Right forelimb (tissue), 1 donor: ENCODE data around the gene PLAAT2.

Experiments used
- DNase-seq: peaks from one replicate; pipeline ENCODE4 v3.0.0-alpha.2; 2018

The PLAAT2 gene

GRCh38 chr11:63512816-63513215 is 50.4 kb downstream of the PLAAT2 start:
- no peak for DNase-seq

- DNase-seq = no peak
These were observed 52.0 kb downstream of the PLAAT2 start for GRCh38 chr11:63511048-63511748.

DNA sequence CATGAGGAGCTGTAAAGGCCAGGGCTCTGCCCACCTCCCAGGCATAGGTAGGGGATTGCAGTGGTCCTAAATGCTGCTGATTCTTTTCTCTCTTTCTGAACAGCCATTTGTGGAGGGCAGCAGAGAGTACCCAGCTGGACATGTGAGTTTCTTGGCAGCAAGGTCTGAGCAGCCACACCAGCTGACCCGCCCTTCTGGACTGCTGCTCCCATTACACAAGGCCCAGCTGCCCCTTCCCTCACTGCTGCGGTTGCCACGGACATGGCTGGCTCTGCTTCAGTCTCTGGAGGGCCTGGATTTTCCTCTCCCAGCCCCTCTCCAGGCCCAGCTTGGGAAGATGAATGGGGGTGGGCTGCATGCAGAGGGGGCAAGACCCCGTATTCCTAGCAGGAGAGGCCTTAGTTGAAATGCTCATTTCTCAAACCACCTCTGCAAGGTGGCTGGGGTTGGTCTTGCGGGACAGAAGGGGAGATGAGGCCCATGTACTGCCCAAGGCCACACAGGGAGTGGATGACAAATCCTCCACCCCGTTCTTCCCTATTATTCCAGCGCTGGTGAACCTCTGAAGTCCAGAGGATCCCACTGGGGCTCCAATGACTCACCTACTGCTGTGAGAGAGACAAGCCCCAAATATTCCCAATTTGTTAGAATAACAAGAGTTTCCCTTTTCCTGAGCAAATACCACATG is 52.7 kb downstream of the PLAAT2 start:
- DNase-seq = no peak

GRCh38 chr11:63508745-63509144 is 54.4 kb downstream of the PLAAT2 start:
- no peak for DNase-seq

GRCh38 chr11:63508009-63508408 is 55.2 kb downstream of the PLAAT2 start:
- DNase-seq = no peak

GRCh38 chr11:63507511-63507910 is 55.7 kb downstream of the PLAAT2 start:
- DNase-seq = no peak

- DNase-seq = no peak
These were observed 56.3 kb downstream of the PLAAT2 start for GRCh38 chr11:63506876-63507275.

DNA sequence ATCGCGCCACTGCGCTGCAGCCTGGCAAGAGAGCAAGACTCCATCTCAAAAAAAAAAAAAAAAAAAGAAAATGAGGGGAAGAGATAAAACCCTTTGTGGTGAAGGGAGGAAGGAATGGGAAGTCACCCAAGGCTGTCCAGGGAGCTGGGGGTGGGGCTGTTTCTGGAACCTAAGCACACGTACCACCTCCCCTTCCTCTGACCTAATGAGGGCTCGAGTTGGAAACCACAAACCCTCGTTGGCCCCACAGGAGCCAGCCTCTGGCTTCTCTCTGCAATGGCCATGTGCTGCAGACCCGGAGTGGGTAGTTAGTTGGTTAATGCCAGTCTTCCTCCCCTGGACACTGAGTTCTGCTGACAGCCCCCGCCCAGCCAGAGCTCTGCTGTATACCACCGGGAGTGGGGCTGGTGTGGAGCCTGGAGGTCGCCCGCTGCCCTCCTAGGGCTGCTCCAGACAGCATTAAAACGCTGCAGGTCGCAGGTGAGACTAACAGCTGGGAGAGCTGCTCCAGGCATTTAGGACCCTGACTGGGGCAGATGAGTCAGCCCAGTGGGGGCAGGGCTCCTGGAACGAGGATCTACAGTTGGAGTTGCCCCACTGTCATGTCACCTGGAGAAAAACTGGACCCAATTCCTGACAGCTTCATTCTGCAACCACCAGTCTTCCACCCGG is 57.2 kb downstream of the PLAAT2 start, which contains the start of gene LGALS12:
TSS of gene LGALS12 (plus strand) at position 228 of the 672 bp plus-strand sequence. CDS start at position 603, 375 bp downstream.
- no peak for DNase-seq

DNA sequence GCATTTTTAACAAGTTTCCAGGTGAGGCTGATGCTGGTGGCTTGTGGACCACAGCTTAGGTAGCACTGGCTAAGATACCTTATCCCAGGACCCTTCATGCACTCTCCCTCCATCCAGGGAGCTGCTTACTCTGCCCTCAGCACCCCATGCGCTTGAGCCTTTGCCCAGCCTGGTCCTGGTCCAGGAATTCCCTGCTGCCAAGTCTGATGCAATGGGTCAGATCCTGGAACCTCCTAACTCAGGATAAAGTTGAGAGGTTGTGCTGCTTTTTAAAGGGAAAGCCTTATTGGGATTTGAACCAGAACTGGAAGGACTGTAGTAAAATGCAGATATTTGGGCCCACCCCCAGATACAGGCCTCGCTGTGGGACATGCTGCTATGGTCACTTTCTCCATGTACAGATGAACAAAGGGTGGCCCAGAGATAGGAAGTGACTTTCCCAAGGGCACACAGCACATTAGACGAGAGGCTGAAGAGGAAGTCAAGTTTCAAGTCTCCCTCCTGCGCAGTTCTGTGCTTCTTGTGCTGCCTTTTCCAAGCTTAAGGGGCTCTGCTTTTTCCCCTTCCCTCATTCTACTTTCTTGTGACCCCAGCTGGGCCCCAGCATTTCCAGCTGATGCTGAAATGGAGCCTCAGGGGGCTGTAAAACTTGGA is 58.1 kb downstream of the PLAAT2 start:
- DNase-seq = no peak

DNA sequence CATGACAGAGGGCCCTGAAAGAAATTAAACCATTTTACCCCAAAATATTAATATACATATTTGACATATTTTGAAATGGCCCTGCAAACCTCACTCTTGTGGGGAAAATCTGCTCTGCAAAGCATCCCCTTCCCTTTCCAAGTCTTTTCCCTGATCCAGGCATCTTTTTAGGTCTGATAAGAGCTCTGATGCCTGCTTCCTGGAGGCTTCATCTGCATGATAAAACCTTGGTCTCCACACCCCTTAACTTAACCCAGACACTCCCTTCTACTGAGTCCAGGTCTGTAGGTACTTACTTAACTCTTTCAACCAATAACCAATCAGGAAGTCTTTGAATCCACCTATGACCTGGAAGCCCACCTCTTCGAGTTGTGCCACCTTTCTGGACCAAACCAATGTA is 59.1 kb downstream of the PLAAT2 start:
- no peak for DNase-seq

- DNase-seq = no peak
These were observed 59.7 kb downstream of the PLAAT2 start for GRCh38 chr11:63503492-63503891.
